ENCODE results near the gene TTC36. TPM values are rescaled to one million over a fixed set of nuclear protein-coding genes. Genes with fewer than 3 reads are reported as not detected.
A peak's percentile ranks its signal among the peaks of the same experiment; 100 is the strongest.

TTC36 gene
- total RNA-seq, 2 donors from 2014 or later, result 3.1 to 7.7 TPM

- 69% methylated on average over 2 of the region's 2 CpGs for WGBS
- no peak for DNase-seq (ENCODE audit: low spot score)
- TF ChIP-seq CTCF (IDR thresholded peaks at IDR 0.05) (no peak), POLR2AphosphoS5 (IDR thresholded peaks at IDR 0.05) (no peak), POLR2A (IDR thresholded peaks at IDR 0.05) (no peak)
- intact Hi-C loops (cut with DNase I), result no loop called here
- no peaks in the 10 kb centered on the region for H3K36me3 ChIP-seq
- H3K4me1 ChIP-seq (replicated peaks), result peaks cover 10% of the 10 kb centered on the region
- H3K27me3 ChIP-seq (replicated peaks; ENCODE audit: insufficient read depth), result no peaks in the 10 kb centered on the region
- no peak overlapping the region for H3K4me3 ChIP-seq
- H3K9me3 ChIP-seq, result no peaks in the 10 kb centered on the region
- H3K27ac ChIP-seq, result no peak overlapping the region
These were observed 586 bp upstream of the TTC36 start for GRCh38 chr11:118526688-118527087.

GRCh38 chr11:118528511-118528910 is 1.2 kb downstream of the TTC36 start:
- H3K27me3 ChIP-seq (replicated peaks; ENCODE audit: insufficient read depth), result no peaks in the 10 kb centered on the region
- H3K4me1 ChIP-seq (replicated peaks), result peaks cover 10% of the 10 kb centered on the region
- H3K27ac ChIP-seq, result no peak overlapping the region
- 89% methylated on average over 6 of the region's 6 CpGs for WGBS
- no peaks in the 10 kb centered on the region for H3K36me3 ChIP-seq
- H3K9me3 ChIP-seq, result no peaks in the 10 kb centered on the region
- intact Hi-C loops (cut with DNase I), result no loop called here
- no peak for TF ChIP-seq POLR2AphosphoS5 (IDR thresholded peaks at IDR 0.05)
- no peak for TF ChIP-seq POLR2A (IDR thresholded peaks at IDR 0.05)
- no peak for TF ChIP-seq CTCF (IDR thresholded peaks at IDR 0.05)
- H3K4me3 ChIP-seq, result no peak overlapping the region
- DNase-seq (ENCODE audit: low spot score), result no peak

- WGBS, result 51% methylated on average over 5 of the region's 5 CpGs
- no peak for DNase-seq (ENCODE audit: low spot score)
- peaks cover 10% of the 10 kb centered on the region for H3K4me1 ChIP-seq (replicated peaks)
These were observed 2.4 kb downstream of the TTC36 start for GRCh38 chr11:118529584-118530175.

GRCh38 chr11:118530180-118530682 is 3.0 kb downstream of the TTC36 start:
- no peaks in the 10 kb centered on the region for H3K27me3 ChIP-seq (replicated peaks; ENCODE audit: insufficient read depth)
- no peaks in the 10 kb centered on the region for H3K36me3 ChIP-seq
- peak overlapping the region; percentile 62 to 84 for H3K4me3 ChIP-seq
- DNase-seq (ENCODE audit: low spot score), result peak; percentile 32
- H3K27ac ChIP-seq, result peak overlapping the region; percentile 70 to 81
- intact Hi-C loops (cut with DNase I), result loop anchor here (5.0 kb wide), 1 partner anchor 37 kb away; the partner anchor contains the start of gene IFT46
- H3K4me1 ChIP-seq (replicated peaks), result peaks cover 10% of the 10 kb centered on the region
- TF ChIP-seq POLR2AphosphoS5 (IDR thresholded peaks at IDR 0.05), result peak; percentile 18
- TF ChIP-seq CTCF (IDR thresholded peaks at IDR 0.05), result peak in 1 of 4 experiments; percentile 7
- no peak for TF ChIP-seq POLR2A (IDR thresholded peaks at IDR 0.05)
- H3K9me3 ChIP-seq, result no peaks in the 10 kb centered on the region
- 2% methylated on average over 31 of the region's 31 CpGs for WGBS

More at GRCh38 chr11:118529584-118530175, 2.4 kb downstream of the TTC36 start:
- TF ChIP-seq CTCF (IDR thresholded peaks at IDR 0.05), result no peak
- intact Hi-C loops (cut with DNase I), result loop anchor here (5.0 kb wide), 1 partner anchor 38 kb away; the partner anchor contains the start of gene IFT46
- H3K9me3 ChIP-seq, result no peaks in the 10 kb centered on the region
- H3K36me3 ChIP-seq, result no peaks in the 10 kb centered on the region
- no peaks in the 10 kb centered on the region for H3K27me3 ChIP-seq (replicated peaks; ENCODE audit: insufficient read depth)
- peak overlapping the region in 1 of 2 donors; percentile 70 for H3K27ac ChIP-seq
- H3K4me3 ChIP-seq, result peak overlapping the region in 1 of 2 donors; percentile 62
